ENCODE measurements around the gene GSTK1.

GSTK1 gene

DNA sequence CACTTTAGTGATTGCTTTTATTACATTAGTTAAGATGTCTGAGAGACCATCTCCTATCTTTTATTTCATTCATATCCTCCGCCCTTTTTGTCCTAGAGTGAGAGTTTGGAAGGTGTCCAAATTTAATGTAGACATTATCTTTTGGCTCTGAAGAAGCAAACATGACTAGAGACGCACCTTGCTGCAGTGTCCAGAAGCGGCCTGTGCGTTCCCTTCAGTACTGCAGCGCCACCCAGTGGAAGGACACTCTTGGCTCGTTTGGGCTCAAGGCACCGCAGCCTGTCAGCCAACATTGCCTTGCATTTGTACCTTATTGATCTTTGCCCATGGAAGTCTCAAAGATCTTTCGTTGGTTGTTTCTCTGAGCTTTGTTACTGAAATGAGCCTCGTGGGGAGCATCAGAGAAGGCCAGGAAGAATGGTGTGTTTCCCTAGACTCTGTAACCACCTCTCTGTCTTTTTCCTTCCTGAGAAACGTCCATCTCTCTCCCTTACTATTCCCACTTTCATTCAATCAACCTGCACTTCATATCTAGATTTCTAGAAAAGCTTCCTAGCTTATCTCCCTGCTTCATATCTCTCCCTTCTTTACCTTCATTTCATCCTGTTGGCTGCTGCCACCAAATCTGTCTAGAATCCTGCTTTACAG lies 42.3 kb downstream of the GSTK1 start:
- TF ChIP-seq, protein P1, sequence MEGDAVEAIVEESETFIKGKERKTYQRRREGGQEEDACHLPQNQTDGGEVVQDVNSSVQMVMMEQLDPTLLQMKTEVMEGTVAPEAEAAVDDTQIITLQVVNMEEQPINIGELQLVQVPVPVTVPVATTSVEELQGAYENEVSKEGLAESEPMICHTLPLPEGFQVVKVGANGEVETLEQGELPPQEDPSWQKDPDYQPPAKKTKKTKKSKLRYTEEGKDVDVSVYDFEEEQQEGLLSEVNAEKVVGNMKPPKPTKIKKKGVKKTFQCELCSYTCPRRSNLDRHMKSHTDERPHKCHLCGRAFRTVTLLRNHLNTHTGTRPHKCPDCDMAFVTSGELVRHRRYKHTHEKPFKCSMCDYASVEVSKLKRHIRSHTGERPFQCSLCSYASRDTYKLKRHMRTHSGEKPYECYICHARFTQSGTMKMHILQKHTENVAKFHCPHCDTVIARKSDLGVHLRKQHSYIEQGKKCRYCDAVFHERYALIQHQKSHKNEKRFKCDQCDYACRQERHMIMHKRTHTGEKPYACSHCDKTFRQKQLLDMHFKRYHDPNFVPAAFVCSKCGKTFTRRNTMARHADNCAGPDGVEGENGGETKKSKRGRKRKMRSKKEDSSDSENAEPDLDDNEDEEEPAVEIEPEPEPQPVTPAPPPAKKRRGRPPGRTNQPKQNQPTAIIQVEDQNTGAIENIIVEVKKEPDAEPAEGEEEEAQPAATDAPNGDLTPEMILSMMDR (IDR thresholded peaks at IDR 0.05; ENCODE audit: extremely low read depth, insufficient read depth, missing control alignments): peak; percentile 56
- in situ Hi-C loops (cut with MboI; ENCODE audit: low pct_unique_long_range_greater_than_20kb, low sequenced_read_pairs, unreplicated experiment): loop anchor here (10.0 kb wide), 1 partner anchor 51 kb away; no protein-coding TSS in a partner anchor
- peak; percentile 40 for DNase-seq (ENCODE audit: low spot score)

DNA sequence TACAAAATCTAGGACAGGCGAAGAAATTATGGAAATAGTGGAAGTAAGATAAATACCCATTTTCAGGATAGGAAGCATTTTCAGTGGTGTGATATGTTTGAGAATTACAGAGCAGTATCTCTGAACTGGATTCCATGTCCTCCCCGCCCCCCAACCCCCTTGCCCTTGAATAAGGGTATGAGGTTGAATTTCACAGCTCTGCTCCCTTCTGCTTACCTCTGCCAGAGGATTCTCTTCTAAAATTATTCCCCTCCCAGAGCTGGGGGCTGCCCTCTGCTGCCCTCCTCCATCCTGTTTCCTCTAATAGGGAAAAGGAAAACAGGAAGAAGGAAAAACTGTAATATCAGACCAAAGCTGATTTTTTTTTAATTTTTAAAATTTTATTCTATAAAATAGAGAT lies 45.4 kb downstream of the GSTK1 start:
- in situ Hi-C loops (cut with MboI; ENCODE audit: low pct_unique_long_range_greater_than_20kb, low sequenced_read_pairs, unreplicated experiment): loop anchor here (10.0 kb wide), 1 partner anchor 54 kb away; no protein-coding TSS in a partner anchor
- TF ChIP-seq, protein P1 (IDR thresholded peaks at IDR 0.05; ENCODE audit: extremely low read depth, insufficient read depth, missing control alignments): no peak
- no peak for DNase-seq (ENCODE audit: low spot score)

DNA sequence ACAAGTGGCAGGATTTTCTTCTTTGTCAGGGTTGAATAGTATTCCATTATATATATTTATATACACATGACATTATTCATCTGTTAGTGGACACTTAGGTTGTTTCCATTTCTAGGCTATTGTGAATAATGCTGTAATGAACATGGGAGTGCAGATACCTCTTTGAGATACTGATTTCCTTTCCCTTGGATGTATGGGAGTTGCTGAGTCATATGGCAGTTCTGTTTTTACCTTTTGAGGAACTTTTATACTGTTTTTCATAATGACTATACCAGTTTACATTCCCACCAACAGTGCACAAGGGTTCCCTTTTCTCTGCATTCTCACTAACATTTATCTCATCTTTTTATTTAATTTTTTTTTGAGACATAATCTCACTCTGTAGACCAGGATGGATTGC lies 50.9 kb downstream of the GSTK1 start:
- DNase-seq (ENCODE audit: low spot score): no peak
- in situ Hi-C loops (cut with MboI; ENCODE audit: low pct_unique_long_range_greater_than_20kb, low sequenced_read_pairs, unreplicated experiment): no loop called here
- TF ChIP-seq, protein P1 (IDR thresholded peaks at IDR 0.05; ENCODE audit: extremely low read depth, insufficient read depth, missing control alignments): no peak

DNA sequence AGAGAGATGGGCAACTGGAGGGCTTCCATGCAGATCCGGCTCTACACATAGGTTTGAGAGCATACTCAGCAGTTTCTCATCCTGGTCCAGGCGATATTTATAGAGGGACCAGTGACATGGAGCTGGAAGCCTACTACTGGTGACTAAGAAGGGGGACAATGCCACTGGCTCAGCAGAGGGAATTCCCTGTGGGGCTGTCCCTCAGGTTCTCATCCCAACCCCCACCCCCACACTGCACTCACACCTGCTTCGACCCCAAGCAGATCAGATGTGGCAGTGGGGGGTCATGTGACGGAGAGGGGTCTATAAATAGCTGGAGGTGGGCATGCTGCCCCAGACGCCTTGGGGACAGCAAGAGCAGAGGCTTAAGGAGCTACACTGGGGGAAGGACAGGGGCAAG lies 52.5 kb downstream of the GSTK1 start, which contains the start of gene CLCN1:
TSS of gene CLCN1 (plus strand) at position 336 of the 400 bp plus-strand sequence. CDS start 102 bp downstream, outside the sequence.
- in situ Hi-C loops (cut with MboI; ENCODE audit: low pct_unique_long_range_greater_than_20kb, low sequenced_read_pairs, unreplicated experiment): no loop called here
- DNase-seq (ENCODE audit: low spot score): no peak
- TF ChIP-seq, protein P1 (IDR thresholded peaks at IDR 0.05; ENCODE audit: extremely low read depth, insufficient read depth, missing control alignments): no peak

DNA sequence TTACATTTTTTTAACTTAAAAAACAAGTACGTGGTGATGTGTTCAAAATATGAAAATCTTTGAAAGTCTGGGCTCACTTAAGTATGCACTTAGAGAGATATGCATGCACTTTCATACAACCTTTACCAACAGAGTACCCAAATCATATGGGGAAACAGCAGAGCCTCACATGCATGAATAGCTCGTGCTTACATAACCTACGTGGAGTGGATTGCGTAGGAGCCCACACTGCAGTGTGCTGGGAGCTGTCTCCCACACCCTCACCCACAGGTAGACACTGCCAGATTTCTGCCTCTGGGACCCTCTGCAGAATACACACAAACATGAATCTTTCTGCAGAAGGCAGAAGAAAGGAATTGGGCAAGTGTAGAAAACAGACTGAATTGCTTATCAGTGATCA lies 53.3 kb downstream of the GSTK1 start:
- in situ Hi-C loops (cut with MboI; ENCODE audit: low pct_unique_long_range_greater_than_20kb, low sequenced_read_pairs, unreplicated experiment): no loop called here
- TF ChIP-seq, protein P1 (IDR thresholded peaks at IDR 0.05; ENCODE audit: extremely low read depth, insufficient read depth, missing control alignments): no peak
- no peak for DNase-seq (ENCODE audit: low spot score)

DNA sequence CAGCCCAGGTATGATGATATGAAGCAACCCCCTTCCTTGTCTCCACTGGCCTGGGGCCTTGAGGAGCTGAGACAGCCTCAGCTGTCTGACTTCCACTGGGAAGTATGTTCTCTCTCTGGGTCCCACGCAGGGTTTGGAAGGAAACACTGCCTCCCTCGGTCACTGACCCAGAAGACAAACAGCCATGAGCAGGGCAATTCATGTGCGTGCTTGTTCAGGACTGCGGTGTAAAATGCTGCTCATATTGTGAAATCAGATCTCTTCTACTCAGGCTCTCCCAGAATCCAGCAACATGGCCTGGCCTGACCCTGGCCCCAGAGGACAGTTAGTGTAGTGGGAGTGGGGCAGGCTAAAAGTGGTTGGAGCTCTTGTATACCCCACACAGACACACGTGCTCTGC lies 55.4 kb downstream of the GSTK1 start:
- DNase-seq (ENCODE audit: low spot score): no peak
- in situ Hi-C loops (cut with MboI; ENCODE audit: low pct_unique_long_range_greater_than_20kb, low sequenced_read_pairs, unreplicated experiment): no loop called here
- TF ChIP-seq, protein P1 (IDR thresholded peaks at IDR 0.05; ENCODE audit: extremely low read depth, insufficient read depth, missing control alignments): no peak
